HepG2 (cell line): ENCODE results near the gene SERBP1. TPM values are rescaled to one million over a fixed set of nuclear protein-coding genes. Genes with fewer than 3 reads are reported as not detected.

Source experiments
- ATAC-seq: fragments of 200-7000 bp; cut with Tn5 transposase; 3 replicates; pipeline ENCODE4 v1.9.1; 2020; ENCODE audit warnings: mild to moderate bottlenecking, moderate library complexity
- BruUV-seq: library from RNA; stranded (reverse); fragments of 400-500 nt; replicated peaks from 2 replicates; lab custom pipeline; 2021; lab: Mats Ljungman, UMichigan
- CTCF ChIA-PET: fragments of 300-600 bp; formaldehyde crosslinking; extraction: SDS; loops from one replicate; lab custom pipeline; 2021; ENCODE audit warnings: low total read pairs, inconsistent platforms, low intra/inter-chr PET ratio; lab: Yijun Ruan, JAX
- POLR2A ChIA-PET: fragments of 350-600 bp; sonication (Branson Sonifier 250); formaldehyde crosslinking; loops from one replicate; lab custom pipeline; 2020; ENCODE audit warnings: antibody characterized with exemption, inconsistent platforms; lab: Yijun Ruan, JAX
- DNase-seq: peaks from one replicate; pipeline ENCODE4 v3.0.0-alpha.2; 2015; ENCODE audit warnings: low spot score
- FAIRE-seq: peaks from 3 replicates; lab custom pipeline; 2011; peaks lifted over from hg19 to GRCh38; lab: Jason Lieb, UNC
- H2AFZ ChIP-seq: one replicate; pipeline ENCODE4 v1.6.1; 2011; ENCODE audit warnings: low read length, inconsistent platforms
- H3K27ac ChIP-seq: fragments of 300-600 bp; 3 replicates; pipeline ENCODE4 v1.8.0; 2011; ENCODE audit warnings: mixed run types, mild to moderate bottlenecking, mixed read lengths, low read length, inconsistent platforms; ENCODE audit not compliant: insufficient read depth; ENCODE audit errors: extremely low read length
- H3K27me3 ChIP-seq, 2 experiments: fragments of 200-600 bp in 1 of 2; 2 replicates in 1 of 2; 3 replicates in 1 of 2; pipeline versions ENCODE4 v1.6.0 to v1.8.0; 2011; ENCODE audit warnings: low read length in 2 of 2, mild to moderate bottlenecking in 2 of 2, moderate library complexity in 2 of 2, inconsistent platforms in 1 of 2; ENCODE audit not compliant: insufficient read depth in 2 of 2, control insufficient read depth in 1 of 2
- H3K36me3 ChIP-seq, 2 experiments: fragments of 200-600 bp in 1 of 2; replicated peaks in 1 of 2; 2 replicates in 1 of 2; 3 replicates in 1 of 2; pipeline versions ENCODE4 v1.5.1 to v1.8.0; 2011; ENCODE audit warnings: low read length in 2 of 2, inconsistent platforms in 1 of 2; ENCODE audit not compliant: insufficient read depth in 2 of 2, control insufficient read depth in 1 of 2
- H3K4me1 ChIP-seq: 2 replicates; pipeline ENCODE4 v1.5.1; 2012; ENCODE audit warnings: low read length, inconsistent platforms; ENCODE audit not compliant: insufficient read depth
- H3K4me2 ChIP-seq: 2 replicates; pipeline ENCODE4 v1.6.0; 2011; ENCODE audit warnings: low read depth, low read length, inconsistent platforms
- H3K4me3 ChIP-seq, 3 experiments: fragments of 200-600 bp in 1 of 3; sonication (generic), shearing (Covaris generic) in 1 of 3; replicated peaks in 1 of 3; 2 replicates each; pipeline ENCODE4 v1.5.1; 2011 to 2016; ENCODE audit warnings: low read length in 3 of 3, inconsistent platforms in 2 of 3, low read depth in 2 of 3, mild to moderate bottlenecking in 2 of 3, control low read depth in 1 of 3, mixed read lengths in 1 of 3; ENCODE audit not compliant: insufficient read depth in 1 of 3
- H3K79me2 ChIP-seq: one replicate; pipeline ENCODE4 v1.6.1; 2011; ENCODE audit warnings: low read length, inconsistent platforms; ENCODE audit not compliant: insufficient read depth
- H3K9ac ChIP-seq: 2 replicates; pipeline ENCODE4 v1.6.0; 2011; ENCODE audit warnings: mild to moderate bottlenecking, low read depth, low read length, inconsistent platforms; ENCODE audit not compliant: insufficient read depth
- H3K9me3 ChIP-seq: 2 replicates; pipeline ENCODE4 v1.5.1; 2012; ENCODE audit warnings: mild to moderate bottlenecking, low read length
- H4K20me1 ChIP-seq: 2 replicates; pipeline ENCODE4 v1.6.0; 2011; ENCODE audit warnings: inconsistent platforms, mild to moderate bottlenecking, low read length, moderate library complexity; ENCODE audit not compliant: insufficient read depth
- CREB1 ChIP-seq, 2 experiments: fragments of 450-650 bp in 1 of 2; IDR thresholded peaks; 2 replicates each; pipeline ENCODE4 v1.6.1; 2016 to 2017; ENCODE audit warnings: control low read depth in 1 of 2, mild to moderate bottlenecking in 1 of 2, missing compliant biosample characterization in 1 of 2, missing genetic modification characterization in 1 of 2
- NR1H2 ChIP-seq: sonication (generic); formaldehyde crosslinking; IDR thresholded peaks from 2 replicates; pipeline ENCODE4 v1.8.1; 2022; ENCODE audit warnings: low read depth, missing genetic modification reagents, borderline replicate concordance
- NRL ChIP-seq: sonication (generic); formaldehyde crosslinking; IDR thresholded peaks from 2 replicates; pipeline ENCODE4 v1.5.0; 2020; ENCODE audit warnings: missing genetic modification reagents, mild to moderate bottlenecking, moderate library complexity, borderline replicate concordance
- RBFOX2 ChIP-seq: fragments of 200-400 bp; formaldehyde crosslinking; IDR thresholded peaks from 2 replicates; pipeline ENCODE4 v1.6.1; 2017; ENCODE audit warnings: low read depth, mild to moderate bottlenecking, low read length
- SALL2 ChIP-seq: sonication (generic); formaldehyde crosslinking; IDR thresholded peaks from 2 replicates; pipeline ENCODE4 v1.8.1; 2023; ENCODE audit warnings: mild to moderate bottlenecking, missing genetic modification reagents, inconsistent platforms
- SIN3A ChIP-seq: IDR thresholded peaks from 2 replicates; pipeline ENCODE4 v1.6.1; 2011; ENCODE audit warnings: low read depth, mild to moderate bottlenecking, control low read depth, low read length, borderline replicate concordance
- SIN3B ChIP-seq: fragments of 150-350 bp; IDR thresholded peaks from 2 replicates; pipeline ENCODE4 v1.6.1; 2014; ENCODE audit warnings: low read length
- SRF ChIP-seq: IDR thresholded peaks from 2 replicates; pipeline ENCODE4 v1.6.1; 2011; ENCODE audit warnings: mild to moderate bottlenecking, low read depth, low read length, moderate library complexity
- TAF1 ChIP-seq: sonication (generic); formaldehyde crosslinking; IDR thresholded peaks from 2 replicates; pipeline ENCODE4 v1.4.0; 2020; ENCODE audit warnings: missing genetic modification reagents
- THAP11 ChIP-seq: IDR thresholded peaks from 2 replicates; pipeline ENCODE4 v1.6.1; 2016; ENCODE audit warnings: missing biosample characterization, missing genetic modification reagents
- ZFAT ChIP-seq: sonication (generic); formaldehyde crosslinking; conservative IDR thresholded peaks from 2 replicates; pipeline ENCODE4 v1.8.1; 2023; ENCODE audit warnings: missing genetic modification reagents, inconsistent platforms
- ZNF616 ChIP-seq: sonication (generic); formaldehyde crosslinking; IDR thresholded peaks from 2 replicates; pipeline ENCODE4 v1.5.0; 2020; ENCODE audit warnings: low read depth, mild to moderate bottlenecking, missing genetic modification reagents
- WGBS: methylation state at CpG from one replicate; pipeline ENCODE4 v1.1.6; 2017; ENCODE audit warnings: low lambda C conversion rate; 5-methylcytosine and 5-hydroxymethylcytosine counted together
- in situ Hi-C: cut with HindIII; loops from 2 replicates; pipeline ENCODE4 v1.10.0; 2017; ENCODE audit warnings: low pct_unique_long_range_greater_than_20kb; ENCODE audit not compliant: extremely low pct_ligation_motif_present
- intact Hi-C: fragments of 100-400 bp; cut with micrococcal nuclease; formaldehyde crosslinking; loops from one replicate; pipeline ENCODE4 v1.10.0; 2022; ENCODE audit not compliant: unreplicated experiment
- polyA plus RNA-seq, 8 experiments: library from polyadenylated mRNA; depleted of rRNA in 3 of 8; stranded (reverse) in 7 of 8; unstranded in 1 of 8; fragments of >200 nt; fragmentation: Illumina TruSeq in 4 of 8; extraction: Trizol in 4 of 8; gene quantifications; 2 replicates each; pipeline versions ENCODE4 v1.2.1 to v1.2.3, GENCODE V29; 2011 to 2016; ENCODE audit warnings: low read depth in 4 of 8, missing spikeins in 1 of 8, mixed read lengths in 1 of 8; ENCODE audit not compliant: insufficient read depth in 1 of 8
- total RNA-seq, 5 experiments: library from RNA; depleted of rRNA; stranded (reverse); fragments of >200 nt; fragmentation: Illumina TruSeq; extraction: Trizol; gene quantifications; 2 replicates each; pipeline ENCODE4 v1.2.3, GENCODE V29; 2016; ENCODE audit warnings: low read depth in 1 of 5
- TF ChIP-seq, protein P1 (sequence below): fragments of 450-650 bp; IDR thresholded peaks from 2 replicates; pipeline ENCODE4 v1.6.1; 2016

SERBP1 gene
- total and polyA plus RNA-seq, 2 of the 13 experiments (the other 11 are each of a cell fraction or from before 2014, with no cell fraction given), result 175 to 281 TPM

DNA sequence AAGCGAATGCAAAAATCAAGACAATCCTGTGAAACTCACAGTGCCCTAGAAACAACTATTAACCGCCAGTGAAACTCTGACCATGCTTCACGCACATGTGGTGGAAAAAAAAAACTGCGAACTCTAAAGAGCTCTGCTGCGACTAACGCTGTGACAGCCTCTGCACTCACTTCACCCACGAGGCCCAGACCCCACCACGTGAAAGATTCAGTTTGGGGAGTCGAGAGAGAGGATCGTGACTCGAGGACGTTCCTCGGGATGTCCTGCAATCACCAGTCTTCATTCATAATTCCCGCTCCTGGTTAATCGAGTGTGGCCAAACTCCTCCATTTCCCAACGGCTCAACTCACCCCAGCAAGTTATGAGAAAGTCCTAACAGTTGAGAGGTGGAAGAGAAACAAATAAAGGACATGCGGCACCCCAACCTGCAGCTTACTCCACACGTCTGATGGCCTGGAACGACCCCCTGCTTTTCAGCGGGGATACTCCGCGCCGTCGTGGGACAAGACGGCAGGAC lies 1.1 kb downstream of the SERBP1 start (continued):
- TF ChIP-seq, protein P1, sequence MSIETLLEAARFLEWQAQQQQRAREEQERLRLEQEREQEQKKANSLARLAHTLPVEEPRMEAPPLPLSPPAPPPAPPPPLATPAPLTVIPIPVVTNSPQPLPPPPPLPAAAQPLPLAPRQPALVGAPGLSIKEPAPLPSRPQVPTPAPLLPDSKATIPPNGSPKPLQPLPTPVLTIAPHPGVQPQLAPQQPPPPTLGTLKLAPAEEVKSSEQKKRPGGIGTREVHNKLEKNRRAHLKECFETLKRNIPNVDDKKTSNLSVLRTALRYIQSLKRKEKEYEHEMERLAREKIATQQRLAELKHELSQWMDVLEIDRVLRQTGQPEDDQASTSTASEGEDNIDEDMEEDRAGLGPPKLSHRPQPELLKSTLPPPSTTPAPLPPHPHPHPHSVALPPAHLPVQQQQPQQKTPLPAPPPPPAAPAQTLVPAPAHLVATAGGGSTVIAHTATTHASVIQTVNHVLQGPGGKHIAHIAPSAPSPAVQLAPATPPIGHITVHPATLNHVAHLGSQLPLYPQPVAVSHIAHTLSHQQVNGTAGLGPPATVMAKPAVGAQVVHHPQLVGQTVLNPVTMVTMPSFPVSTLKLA, result peak; percentile 43
- TF ChIP-seq SRF, result no peak
- peak; percentile 66 for TF ChIP-seq SIN3A
- peak; percentile 37; the same call in 1 of the 2 replicates for TF ChIP-seq SIN3B
- peak; percentile 13; the same call in 1 of the 2 replicates for TF ChIP-seq THAP11 (CRISPR knock-in tag)
- TF ChIP-seq ZNF616 (CRISPR knock-in tag), result peak; percentile 24; the same call in 1 of the 2 replicates
- no peak for TF ChIP-seq NRL
- no peak for TF ChIP-seq NR1H2 (CRISPR knock-in tag)

DNA sequence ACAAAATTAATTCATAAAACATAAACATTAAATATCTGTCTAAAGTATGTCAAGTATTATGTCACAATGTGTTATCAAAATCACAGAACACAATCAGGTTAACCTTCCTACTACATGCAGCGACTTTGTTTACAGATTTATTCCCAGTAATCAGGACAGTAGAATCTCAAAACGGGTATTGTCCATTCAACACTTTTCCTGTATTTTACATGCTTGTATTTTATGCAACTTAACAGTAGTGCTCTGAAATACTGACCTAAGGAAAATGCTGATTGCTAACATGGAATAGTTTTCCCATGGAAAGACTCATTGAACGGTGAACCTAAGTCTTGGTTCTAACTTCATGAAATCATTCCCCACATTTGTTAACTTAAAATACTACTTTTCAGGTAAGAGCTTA lies 2.3 kb downstream of the SERBP1 start:
- Histone ChIP-seq H3K36me3 (peaks cover 11 to 32% of the 10 kb centered on the region in 2 experiments), H3K9me3 (no peaks in the 10 kb centered on the region), H3K4me2 (peak overlapping the region; percentile 80), H3K27ac (peak overlapping the region; percentile 93), H2AFZ (no peak overlapping the region), H3K4me3 (peak overlapping the region; percentile 74 to 96 (median 77)), H3K27me3 (no peaks in the 10 kb centered on the region; a peak in 1 of 5 replicates)
- FAIRE-seq (no peak), DNase-seq (no peak)
- in situ Hi-C loops, result no loop called here
- CTCF ChIA-PET, result no interaction called here
- POLR2A ChIA-PET, result no interaction called here
- peak; percentile 80; the same call in 1 of the 2 replicates for TF ChIP-seq ZFAT
- TF ChIP-seq SALL2 (CRISPR knock-in tag), result no peak
- peak; percentile 53 for TF ChIP-seq RBFOX2
- TF ChIP-seq CREB1 (IDR thresholded peaks at IDR 0.05), result no peak
- TF ChIP-seq CREB1 (CRISPR knock-in tag; IDR thresholded peaks at IDR 0.05), result 0 out of 2 replicates have a peak, but pooled peaks have one; percentile 4
- TF ChIP-seq TAF1 (CRISPR knock-in tag), result no peak
- TF ChIP-seq, all 625 proteins: peak for 3
- peaks cover 60% of the 10 kb centered on the region for H4K20me1 ChIP-seq
- H3K9ac ChIP-seq, result peak overlapping the region; percentile 93
- no TSS peak for BruUV-seq
- intact Hi-C loops, result loop anchor here (5.0 kb wide), 1 partner anchor 259 kb away; the partner anchor contains the start of gene GADD45A
- H3K79me2 ChIP-seq, result peaks cover 68% of the 10 kb centered on the region
- peaks cover 47% of the 10 kb centered on the region for H3K4me1 ChIP-seq
- ATAC-seq, result no peak
- 3% methylated on average over 3 of the region's 3 CpGs for WGBS
